K562 (cell line): ENCODE results near the gene UPP1. TPM values are rescaled to one million over a fixed set of nuclear protein-coding genes. Genes with fewer than 3 reads are reported as not detected.

Experiments
- AFF4 ChIP-seq: sonication (generic); formaldehyde crosslinking; IDR thresholded peaks from 2 replicates; pipeline ENCODE4 v1.8.0; 2023; ENCODE audit warnings: mild to moderate bottlenecking, missing genetic modification reagents
- ATF1 ChIP-seq, 2 experiments: fragments of 450-650 bp in 1 of 2; IDR thresholded peaks; 2 replicates each; pipeline ENCODE4 v1.6.1; 2016; ENCODE audit warnings: missing compliant biosample characterization in 1 of 2, missing genetic modification characterization in 1 of 2
- ATF7 ChIP-seq: fragments of 450-650 bp; IDR thresholded peaks from 2 replicates; pipeline ENCODE4 v1.7.1; 2014; ENCODE audit warnings: mild to moderate bottlenecking, moderate library complexity
- CBFB ChIP-seq: sonication (generic); formaldehyde crosslinking; IDR thresholded peaks from 2 replicates; pipeline ENCODE4 v1.4.0; 2020; ENCODE audit warnings: mild to moderate bottlenecking, missing genetic modification reagents
- ELF4 ChIP-seq: fragments of 450-650 bp; formaldehyde crosslinking; IDR thresholded peaks from 2 replicates; pipeline ENCODE4 v1.4.0; 2022; ENCODE audit warnings: missing genetic modification characterization
- HOMEZ ChIP-seq: fragments of 250-450 bp; sonication (Bioruptor Pico); IDR thresholded peaks from 2 replicates; pipeline ENCODE4 v1.4.0; 2020; ENCODE audit warnings: mild to moderate bottlenecking, moderate library complexity
- L3MBTL2 ChIP-seq: fragments of 450-650 bp; IDR thresholded peaks from 2 replicates; pipeline ENCODE4 v1.6.1; 2016; ENCODE audit warnings: mild to moderate bottlenecking, moderate library complexity
- MEF2A ChIP-seq: IDR thresholded peaks from 2 replicates; pipeline ENCODE4 v1.6.1; 2011; ENCODE audit warnings: low read depth, mild to moderate bottlenecking, low read length, moderate library complexity; ENCODE audit not compliant: control insufficient read depth
- POLR2B ChIP-seq: fragments of 450-650 bp; IDR thresholded peaks from 2 replicates; pipeline ENCODE4 v1.6.1; 2018; ENCODE audit warnings: low read depth; ENCODE audit not compliant: partially characterized antibody
- PTRF ChIP-seq: fragments of 450-650 bp; IDR thresholded peaks from 2 replicates; pipeline ENCODE4 v1.6.1; 2016; ENCODE audit warnings: mild to moderate bottlenecking, missing genetic modification characterization, missing compliant biosample characterization
- RREB1 ChIP-seq: fragments of 250-450 bp; sonication (Bioruptor Pico); IDR thresholded peaks from 2 replicates; pipeline ENCODE4 v1.4.0; 2020
- SRSF1 ChIP-seq: fragments of 200-400 bp; formaldehyde crosslinking; IDR thresholded peaks from 2 replicates; pipeline ENCODE4 v1.6.1; 2017; ENCODE audit warnings: mild to moderate bottlenecking, low read depth, low read length, moderate library complexity
- YBX1 ChIP-seq: fragments of 450-650 bp; IDR thresholded peaks from 2 replicates; pipeline ENCODE4 v1.7.1; 2016; ENCODE audit warnings: mild to moderate bottlenecking
- ZNF277 ChIP-seq: fragments of 250-450 bp; sonication (Bioruptor Pico); IDR thresholded peaks from 2 replicates; pipeline ENCODE4 v1.8.0; 2022; ENCODE audit warnings: inconsistent platforms, mild to moderate bottlenecking, moderate library complexity, borderline replicate concordance
- ZNF431 ChIP-seq: sonication (generic); formaldehyde crosslinking; IDR thresholded peaks from 2 replicates; pipeline ENCODE4 v1.8.0; 2022; ENCODE audit warnings: mild to moderate bottlenecking, missing genetic modification reagents
- ZNF57 ChIP-seq: fragments of 450-650 bp; formaldehyde crosslinking; IDR thresholded peaks from 2 replicates; pipeline ENCODE4 v1.4.0; 2020; ENCODE audit warnings: mild to moderate bottlenecking, moderate library complexity
- polyA plus RNA-seq, 8 experiments: library from polyadenylated mRNA; depleted of rRNA in 4 of 8; stranded (reverse) in 5 of 8; unstranded in 3 of 8; fragments of >200 nt; fragmentation: Nextera tagmentation in 2 of 8; fragmentation: Illumina TruSeq in 1 of 8; extraction: Ambion mirVana in 2 of 8; extraction: Trizol in 1 of 8; gene quantifications; 2 replicates each; pipeline versions ENCODE4 v1.2.1 to v1.2.3, GENCODE V29; 2011 to 2014; ENCODE audit warnings: inconsistent platforms in 1 of 8, missing spikeins in 1 of 8
- total RNA-seq, 7 experiments: library from RNA; depleted of rRNA in 6 of 7; stranded (reverse); fragments of >200 nt in 6 of 7; fragmentation: Illumina TruSeq in 2 of 7; extraction: Trizol in 2 of 7; gene quantifications; 2 replicates each; pipeline versions ENCODE4 v1.2.1 to v1.2.3, GENCODE V29; 2011 to 2021; ENCODE audit warnings: low replicate concordance in 1 of 7

The UPP1 gene
- total and polyA plus RNA-seq, 9 of the 15 experiments (the other 6 are each of a cell fraction or from before 2014, with no cell fraction given), result 0.38 to 2.4 (median 0.61) TPM

- TF ChIP-seq HOMEZ (CRISPR knock-in tag) (no peak), ZNF277 (CRISPR knock-in tag) (no peak), L3MBTL2 (peak; percentile 81), ATF1 (CRISPR knock-in tag; IDR thresholded peaks at IDR 0.05) (no peak), ATF1 (tag; IDR thresholded peaks at IDR 0.05) (peak; percentile 56), RREB1 (CRISPR knock-in tag) (no peak), POLR2B (no peak), ZNF57 (no peak), PTRF (tag) (no peak), ATF7 (peak; percentile 79), SRSF1 (no peak), YBX1 (no peak), CBFB (CRISPR knock-in tag) (no peak), ELF4 (CRISPR knock-in tag) (no peak), ZNF431 (CRISPR knock-in tag) (no peak), AFF4 (CRISPR knock-in tag) (no peak), MEF2A (no peak)
Observed at GRCh38 chr7:48084727-48085432, 4.2 kb upstream of the UPP1 start (continued).
